Retina (tissue), 1 donor: Measurements from ENCODE around the gene CTNNA1.
"Not testable (repeated sequence)": the region's sequence is repeated elsewhere in the genome, so short reads cannot be mapped to it uniquely, and the experiment has no call there.

ENCODE experiments used
- DNase-seq: peaks from one replicate; pipeline ENCODE4 v3.0.0-alpha.2; 2016

CTNNA1 gene

DNA sequence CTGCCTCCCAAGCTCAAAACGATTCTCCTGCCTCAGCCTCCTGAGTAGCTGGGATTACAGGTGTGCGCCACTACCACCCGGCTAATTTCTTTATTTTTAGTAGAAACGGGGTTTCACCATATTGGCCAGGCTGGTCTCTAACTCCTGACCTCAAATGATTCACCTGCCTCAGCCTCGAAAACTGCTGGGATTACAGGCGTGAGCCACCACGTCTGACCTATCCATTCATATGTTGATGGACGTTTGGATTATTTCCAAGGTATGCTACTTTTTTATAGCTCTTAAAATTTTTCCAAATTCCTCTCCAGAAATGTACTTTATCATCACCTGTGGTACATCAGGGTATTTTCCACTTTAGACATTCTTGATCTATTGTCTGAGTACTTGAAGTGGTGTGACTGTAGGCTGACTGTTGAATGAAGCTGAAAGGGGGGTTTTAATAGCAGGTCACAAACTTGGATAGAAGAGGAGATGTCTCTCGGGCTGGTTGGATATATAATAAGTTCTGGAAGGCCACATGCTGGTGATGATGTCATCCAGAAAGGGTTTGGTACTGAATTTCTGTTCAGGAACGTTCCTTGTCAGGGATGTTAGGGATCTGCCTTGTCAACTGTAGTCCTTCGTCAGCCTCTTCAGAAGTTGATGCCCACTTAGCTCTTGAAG, 7.4 kb downstream of the CTNNA1 start:
- no peak for DNase-seq

DNA sequence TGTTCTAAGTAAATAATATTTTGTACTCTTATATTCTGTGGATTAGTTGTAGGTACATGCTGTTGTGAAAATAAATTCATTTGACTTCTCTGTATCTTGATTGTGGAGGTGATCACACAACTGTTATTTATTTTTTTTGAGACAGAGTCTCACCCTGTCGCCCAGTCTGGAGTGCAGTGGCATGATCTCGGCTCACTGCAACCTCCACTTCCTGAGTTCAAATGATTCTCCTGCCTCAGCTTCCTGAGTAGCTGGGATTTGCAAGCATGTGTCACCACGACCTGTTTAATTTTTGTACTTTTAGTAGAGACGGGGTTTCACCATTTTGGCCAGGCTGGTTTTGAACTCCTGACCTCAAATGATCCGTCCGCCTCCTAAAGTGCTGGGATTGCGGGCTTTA, 7.9 kb downstream of the CTNNA1 start:
- DNase-seq = not testable (repeated sequence)

DNA sequence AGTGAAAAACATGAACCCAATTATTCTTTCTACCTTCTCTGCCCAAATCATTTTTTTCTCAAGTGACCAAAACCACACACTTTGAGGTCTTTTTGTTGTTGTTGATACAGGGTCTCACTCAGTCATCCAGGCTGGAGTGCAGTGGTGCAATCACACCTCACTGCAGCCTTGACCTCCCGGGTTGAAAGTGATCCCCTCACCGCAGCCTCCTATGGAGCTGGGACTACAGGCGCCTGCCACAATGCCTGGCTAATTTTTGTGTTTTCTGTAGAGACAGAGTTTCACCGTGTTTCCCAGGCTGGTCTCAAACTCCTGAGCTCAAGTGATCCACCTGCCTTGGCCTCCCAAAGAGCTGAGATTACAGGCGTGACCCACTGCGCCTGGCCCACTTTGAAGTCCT, 8.4 kb downstream of the CTNNA1 start:
- DNase-seq = not testable (repeated sequence)

DNA sequence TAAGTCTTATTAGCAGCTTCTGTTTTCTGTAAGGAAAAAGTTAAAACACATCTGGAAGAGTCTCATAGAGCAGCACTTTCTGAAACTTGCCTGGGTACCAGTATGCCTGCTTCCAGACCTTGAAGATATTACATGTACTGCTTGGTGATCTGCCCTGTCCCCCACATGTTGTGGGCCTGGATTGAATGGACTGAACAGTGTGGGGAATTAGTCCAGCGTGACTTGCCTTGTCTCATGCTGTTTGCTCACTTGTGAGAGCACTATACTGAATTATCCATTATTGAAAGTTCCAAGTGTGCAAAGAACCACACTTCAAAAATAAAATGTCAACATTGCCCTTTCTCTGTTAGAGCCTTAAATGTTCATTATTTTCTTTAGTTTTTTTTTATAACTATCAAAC, 8.9 kb downstream of the CTNNA1 start:
- DNase-seq = no peak

DNA sequence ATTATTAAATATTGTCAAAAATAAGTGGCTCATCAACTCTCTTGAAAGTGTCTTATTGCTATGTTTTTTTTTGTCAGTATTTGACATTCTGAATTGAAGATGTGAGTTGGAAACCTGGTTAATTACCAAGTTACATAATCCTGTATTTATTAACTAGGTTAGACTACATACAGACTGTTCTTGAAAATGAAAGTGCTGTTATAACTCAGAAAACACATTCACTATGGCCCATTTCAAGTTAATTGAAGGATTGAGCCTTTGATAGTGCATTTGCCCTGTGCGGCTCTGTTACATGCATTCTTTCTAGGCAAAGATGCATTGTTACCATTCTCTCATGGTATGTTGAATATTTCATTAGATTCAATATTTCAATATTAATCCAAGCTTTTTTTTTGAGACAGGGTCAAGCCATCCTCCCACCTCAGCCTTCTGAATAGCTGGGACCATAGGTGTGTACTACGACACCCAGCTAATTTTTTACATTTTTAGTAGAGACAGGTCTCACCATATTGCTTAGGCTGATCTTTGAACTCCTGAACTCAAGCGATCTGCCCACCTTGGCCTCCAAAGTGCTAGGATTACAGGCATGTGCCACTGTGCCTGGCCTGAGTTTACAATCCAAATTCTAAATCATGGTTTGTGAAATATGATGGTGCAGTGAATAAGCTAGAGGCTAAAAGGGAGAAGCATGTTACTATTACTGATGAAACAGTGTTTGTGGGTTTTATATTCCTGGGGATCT, 10.0 kb downstream of the CTNNA1 start:
- DNase-seq = no peak

- DNase-seq = no peak
Observed at GRCh38 chr5:138770291-138770690, 17.1 kb downstream of the CTNNA1 start.

GRCh38 chr5:138770977-138771376, 17.8 kb downstream of the CTNNA1 start:
- DNase-seq = no peak

GRCh38 chr5:138772986-138773594, 19.9 kb downstream of the CTNNA1 start:
- DNase-seq = no peak

DNA sequence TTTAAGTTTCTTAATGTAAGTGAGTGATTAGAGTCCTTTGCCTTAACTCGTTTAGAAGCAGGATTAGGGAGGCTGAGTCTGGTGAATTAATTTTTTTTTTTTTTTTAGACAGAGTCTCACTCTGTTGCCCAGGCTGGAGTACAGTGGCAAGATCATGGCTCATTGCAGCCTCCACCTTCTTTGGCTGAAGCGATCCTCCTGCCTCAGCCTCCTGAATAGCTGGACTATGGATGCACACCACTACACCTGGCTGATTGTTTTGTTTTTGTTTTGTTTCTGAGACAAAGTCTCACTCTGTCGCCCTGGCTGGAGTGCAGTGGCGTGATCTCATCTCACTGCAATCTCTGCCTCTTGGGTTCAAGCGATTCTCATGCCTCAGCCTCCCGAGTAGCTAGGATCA, 20.4 kb downstream of the CTNNA1 start:
- DNase-seq = not testable (repeated sequence)

GRCh38 chr5:138775034-138775433, 21.8 kb downstream of the CTNNA1 start:
- DNase-seq = no peak

DNA sequence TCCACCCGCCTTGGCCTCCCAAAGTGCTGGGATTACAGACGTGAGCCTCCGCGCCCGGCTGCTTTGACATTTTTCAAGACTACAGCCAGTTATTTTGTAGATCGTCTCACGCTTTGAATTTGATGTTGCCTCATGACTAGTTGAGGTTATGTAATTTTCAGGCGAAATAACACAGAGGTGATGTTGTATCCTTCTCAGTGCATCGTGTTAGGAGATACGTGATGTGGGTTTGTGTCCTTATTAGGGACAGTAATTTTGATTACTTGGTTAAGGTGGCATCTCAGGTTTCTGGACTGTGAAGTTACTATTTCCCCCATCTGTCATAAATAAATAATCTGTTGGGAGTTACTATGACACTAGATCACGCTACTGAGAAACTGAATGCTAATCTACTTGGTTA, 25.0 kb downstream of the CTNNA1 start:
- DNase-seq = no peak

GRCh38 chr5:138783976-138784375, 30.8 kb downstream of the CTNNA1 start:
- no peak for DNase-seq

DNA sequence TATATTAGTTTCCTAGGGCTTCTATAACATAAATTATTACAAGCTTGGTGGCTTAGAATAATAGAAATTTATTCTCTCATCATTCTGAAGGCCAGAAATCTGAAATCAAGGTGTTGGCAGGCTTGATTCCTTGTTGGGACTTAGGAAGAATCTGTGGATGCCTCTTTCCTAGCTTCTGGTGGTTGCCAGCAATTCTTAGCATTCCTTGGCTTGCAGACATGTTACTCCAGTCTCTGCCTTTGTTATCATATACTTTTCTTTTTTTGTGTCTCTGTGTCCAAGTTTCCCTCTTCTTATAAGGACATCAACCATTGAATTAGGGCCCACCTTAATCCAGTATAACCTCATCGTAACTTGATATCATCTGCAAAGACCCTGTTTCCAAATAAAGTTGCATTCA, 31.4 kb downstream of the CTNNA1 start:
- no peak for DNase-seq

- DNase-seq = peak; percentile 20
Observed at GRCh38 chr5:138789771-138790242, 36.6 kb downstream of the CTNNA1 start.

GRCh38 chr5:138790684-138791083, 37.5 kb downstream of the CTNNA1 start:
- DNase-seq = no peak

GRCh38 chr5:138792195-138792790, 39.1 kb downstream of the CTNNA1 start:
- peak; percentile 21 for DNase-seq

DNA sequence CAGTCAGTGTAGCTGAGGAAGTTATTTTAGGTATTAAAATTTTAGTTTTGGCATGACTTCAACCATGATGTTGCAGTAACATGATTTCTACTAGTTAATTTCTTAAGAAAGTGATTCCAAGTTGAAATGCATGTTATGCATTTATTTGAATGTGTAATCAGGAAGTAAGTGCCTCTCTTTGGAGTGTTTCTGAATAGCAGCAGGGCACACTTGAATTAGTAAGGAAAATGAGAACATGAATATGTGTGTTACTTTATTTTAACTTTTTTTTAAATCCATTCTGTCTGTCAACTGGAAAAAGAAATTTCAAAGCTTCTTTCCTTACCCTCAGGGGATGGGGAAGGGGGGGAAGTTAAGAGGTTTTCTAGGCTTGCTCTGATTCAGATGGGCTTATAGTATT, 40.4 kb downstream of the CTNNA1 start:
- DNase-seq = no peak

DNA sequence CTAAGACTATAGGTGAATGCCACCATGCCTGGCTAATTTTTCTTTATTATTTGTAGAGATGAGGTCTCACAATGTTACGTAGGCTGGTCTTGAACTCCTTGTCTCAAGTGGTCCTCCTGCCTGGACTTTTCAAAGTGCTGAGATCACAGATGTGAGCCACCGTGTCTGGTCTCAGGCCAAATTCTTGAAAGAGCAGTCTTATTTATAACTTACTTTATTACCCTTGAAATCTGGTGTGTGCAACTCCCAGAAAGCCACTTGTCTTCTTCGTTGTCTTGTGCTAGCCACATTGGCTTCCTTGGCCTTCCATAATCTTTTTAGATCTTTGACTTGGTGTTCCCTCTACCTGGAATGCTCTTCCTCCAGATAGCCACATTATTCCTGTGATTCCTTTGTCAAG, 50.1 kb downstream of the CTNNA1 start:
- DNase-seq = no peak

GRCh38 chr5:138803935-138804334, 50.7 kb downstream of the CTNNA1 start:
- no peak for DNase-seq

DNA sequence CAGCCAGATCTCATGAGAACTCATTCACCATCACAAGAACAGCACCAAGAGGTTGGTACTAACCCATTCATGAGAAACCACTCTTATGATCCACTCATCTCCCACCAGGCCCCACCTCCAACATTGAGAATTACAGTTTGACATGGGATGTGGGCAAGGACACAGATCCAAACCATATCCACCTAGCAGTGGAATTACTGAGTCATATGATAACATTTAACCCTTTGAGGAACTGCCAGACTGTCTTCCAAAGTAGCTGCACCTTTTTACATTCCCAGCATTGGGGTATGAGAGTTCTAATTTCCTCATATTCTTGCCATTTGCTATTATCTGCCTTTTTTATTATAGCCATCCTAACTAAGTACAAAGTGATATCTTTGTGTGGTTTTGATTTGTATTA, 51.9 kb downstream of the CTNNA1 start:
- no peak for DNase-seq

GRCh38 chr5:138807182-138807581, 54.0 kb downstream of the CTNNA1 start:
- no peak for DNase-seq

GRCh38 chr5:138809391-138809790, 56.2 kb downstream of the CTNNA1 start:
- DNase-seq = no peak

GRCh38 chr5:138810861-138811260, 57.6 kb downstream of the CTNNA1 start:
- not testable (repeated sequence) for DNase-seq

- no peak for DNase-seq
Observed at GRCh38 chr5:138815529-138815928, 62.3 kb downstream of the CTNNA1 start.
